ENCODE results near the gene PTTG1IP. TPM values are rescaled to one million over a fixed set of nuclear protein-coding genes. Genes with fewer than 3 reads are reported as not detected.

Gene PTTG1IP
- total RNA-seq, 2 experiments from 2014 or later, result 54.9 to 55.2 TPM

DNA sequence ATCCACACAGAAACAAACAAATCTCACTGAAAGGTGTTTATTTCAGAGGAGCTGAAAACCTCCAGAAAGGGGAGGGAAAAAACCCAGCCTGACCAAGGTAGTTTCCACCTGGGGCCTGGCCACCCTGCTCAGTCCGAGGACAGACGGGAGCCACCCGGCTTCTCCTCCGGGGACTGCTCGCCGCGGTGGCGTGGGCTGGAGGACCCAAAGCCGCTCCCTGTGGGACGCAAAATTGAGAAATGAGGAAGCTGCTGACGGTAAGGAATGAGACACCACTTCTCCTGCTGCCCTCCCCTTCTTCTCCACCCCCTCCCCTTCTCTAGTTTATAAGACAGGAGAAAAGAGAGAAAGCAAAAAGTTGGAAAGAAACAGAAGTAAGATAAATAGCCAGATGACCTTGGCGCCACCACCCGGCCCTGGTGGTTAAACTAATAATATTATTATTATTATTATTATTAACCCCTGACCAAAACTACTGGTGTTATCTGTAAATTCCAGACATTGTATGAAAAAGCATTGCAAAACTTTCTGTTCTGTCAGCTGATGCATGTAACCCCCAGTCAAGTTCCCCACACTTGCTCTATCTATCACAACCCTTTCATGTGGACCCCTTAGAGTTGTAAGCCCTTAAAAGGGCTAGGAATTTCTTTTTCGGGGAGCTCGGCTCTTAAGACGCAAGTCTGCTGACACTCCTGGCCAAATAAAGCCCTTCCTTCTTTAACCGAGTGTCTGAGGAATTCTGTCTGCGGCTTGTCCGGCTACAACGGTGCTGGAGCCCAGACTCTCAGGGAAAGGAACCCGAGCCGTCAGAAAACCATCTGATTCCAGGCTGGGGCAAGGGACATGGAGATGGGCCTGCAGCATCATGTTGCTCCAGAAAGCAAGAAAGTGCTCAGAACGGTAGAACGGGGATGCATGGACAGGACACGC is 34.7 kb upstream of the PTTG1IP start:
- H3K27ac Mint-ChIP-seq, result no peak overlapping the region
- H3K27me3 Mint-ChIP-seq (ENCODE audit: low read depth), result no peaks in the 10 kb centered on the region
- POLR2A ChIA-PET, result interaction anchor here (1.0 to 1.1 kb wide), 2 partner anchors 12 to 33 kb away, joined by 3 read pairs; no protein-coding TSS in a partner anchor
- CTCF ChIA-PET, result interaction anchor here (1.2 kb wide), 1 partner anchor 106 kb away, joined by 3 read pairs; the partner anchor contains the start of gene UBE2G2
- no peak overlapping the region for H3K4me3 Mint-ChIP-seq
- H3K9me3 Mint-ChIP-seq (ENCODE audit: insufficient read depth), result no peaks in the 10 kb centered on the region
- H3K36me3 Mint-ChIP-seq (ENCODE audit: low read depth), result peaks cover 63% of the 10 kb centered on the region
- DNase-seq (no peak), ATAC-seq (no peak)
- peaks cover 52% of the 10 kb centered on the region for H3K4me1 Mint-ChIP-seq (ENCODE audit: low read depth)

DNA sequence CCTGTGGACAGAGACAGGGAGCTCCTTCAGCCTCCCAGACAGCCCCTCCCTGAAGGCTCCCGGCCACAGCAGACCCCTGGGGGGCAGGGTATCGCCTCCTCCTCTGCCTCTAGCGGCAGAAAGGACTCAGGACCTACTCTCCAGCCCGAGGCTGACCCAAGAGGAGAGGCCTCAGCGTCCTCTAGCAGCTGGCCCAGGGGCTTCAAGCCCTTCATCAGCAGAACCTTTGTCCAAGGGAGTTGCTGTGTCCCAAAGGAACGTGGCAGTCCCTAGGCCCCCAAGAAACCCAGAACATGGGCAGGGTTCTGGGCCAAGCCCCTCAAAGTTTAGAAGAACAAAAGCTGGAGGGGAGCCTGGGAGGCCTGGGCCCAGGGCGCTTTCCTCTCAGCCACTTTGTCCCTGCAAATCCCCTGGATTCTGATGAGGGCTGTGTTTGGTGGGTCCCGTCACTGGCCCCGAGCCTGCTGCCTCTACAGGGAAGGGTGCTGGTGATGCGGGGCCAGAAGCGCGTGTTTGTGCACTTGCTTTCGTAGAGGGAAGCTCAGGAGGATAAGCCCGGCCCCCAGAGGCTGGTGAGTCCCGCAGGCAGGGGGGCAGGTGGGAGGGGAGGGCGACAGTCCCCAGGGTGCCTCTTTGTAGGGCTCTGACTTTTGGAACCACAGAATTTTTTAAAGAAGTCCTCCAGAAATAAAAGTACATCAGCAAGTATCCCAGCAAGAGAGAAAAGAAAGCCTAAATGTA is 33.9 kb upstream of the PTTG1IP start:
- Mint-ChIP-seq H3K9me3 (ENCODE audit: insufficient read depth) (no peaks in the 10 kb centered on the region), H3K4me3 (no peak overlapping the region), H3K27me3 (ENCODE audit: low read depth) (no peaks in the 10 kb centered on the region), H3K4me1 (ENCODE audit: low read depth) (peaks cover 47% of the 10 kb centered on the region), H3K36me3 (ENCODE audit: low read depth) (peaks cover 72% of the 10 kb centered on the region), H3K27ac (peak overlapping the region; percentile 20)
- no peak for DNase-seq
- ChIA-PET POLR2A (interaction anchor here (1.0 to 1.1 kb wide), 2 partner anchors 11 to 32 kb away, joined by 3 read pairs; no protein-coding TSS in a partner anchor), CTCF (interaction anchor here (1.2 kb wide), 1 partner anchor 105 kb away, joined by 3 read pairs; the partner anchor contains the start of gene UBE2G2)
- ATAC-seq, result no peak

DNA sequence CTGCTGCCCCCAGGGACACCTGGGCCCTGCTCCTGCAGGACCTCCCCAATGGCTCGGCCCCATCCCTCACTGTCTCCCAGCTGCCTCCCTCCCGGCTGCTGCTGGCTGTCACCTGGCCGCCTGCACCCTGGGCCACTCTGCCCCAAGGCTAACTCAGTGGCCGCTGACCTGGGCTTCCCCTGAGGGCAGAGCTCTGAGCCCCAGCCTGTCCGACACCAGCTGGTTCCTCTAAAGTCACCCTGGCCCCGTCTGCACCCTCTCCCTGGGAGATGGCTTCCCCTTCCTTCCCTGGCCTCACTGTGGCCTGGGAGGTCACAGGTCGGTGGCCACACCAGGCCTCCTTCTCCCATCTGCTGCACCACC is 32.2 kb upstream of the PTTG1IP start:
- H3K27ac Mint-ChIP-seq, result no peak overlapping the region
- ATAC-seq (no peak), DNase-seq (no peak)
- H3K4me1 Mint-ChIP-seq (ENCODE audit: low read depth), result peaks cover 30% of the 10 kb centered on the region
- H3K9me3 Mint-ChIP-seq (ENCODE audit: insufficient read depth), result no peaks in the 10 kb centered on the region
- H3K4me3 Mint-ChIP-seq, result no peak overlapping the region
- CTCF ChIA-PET, result no interaction called here
- peaks cover 73% of the 10 kb centered on the region for H3K36me3 Mint-ChIP-seq (ENCODE audit: low read depth)
- POLR2A ChIA-PET, result interaction anchor here (0.6 to 1.1 kb wide), 2 partner anchors 13 to 206 kb away, joined by 3 read pairs; no protein-coding TSS in a partner anchor
- no peaks in the 10 kb centered on the region for H3K27me3 Mint-ChIP-seq (ENCODE audit: low read depth)

DNA sequence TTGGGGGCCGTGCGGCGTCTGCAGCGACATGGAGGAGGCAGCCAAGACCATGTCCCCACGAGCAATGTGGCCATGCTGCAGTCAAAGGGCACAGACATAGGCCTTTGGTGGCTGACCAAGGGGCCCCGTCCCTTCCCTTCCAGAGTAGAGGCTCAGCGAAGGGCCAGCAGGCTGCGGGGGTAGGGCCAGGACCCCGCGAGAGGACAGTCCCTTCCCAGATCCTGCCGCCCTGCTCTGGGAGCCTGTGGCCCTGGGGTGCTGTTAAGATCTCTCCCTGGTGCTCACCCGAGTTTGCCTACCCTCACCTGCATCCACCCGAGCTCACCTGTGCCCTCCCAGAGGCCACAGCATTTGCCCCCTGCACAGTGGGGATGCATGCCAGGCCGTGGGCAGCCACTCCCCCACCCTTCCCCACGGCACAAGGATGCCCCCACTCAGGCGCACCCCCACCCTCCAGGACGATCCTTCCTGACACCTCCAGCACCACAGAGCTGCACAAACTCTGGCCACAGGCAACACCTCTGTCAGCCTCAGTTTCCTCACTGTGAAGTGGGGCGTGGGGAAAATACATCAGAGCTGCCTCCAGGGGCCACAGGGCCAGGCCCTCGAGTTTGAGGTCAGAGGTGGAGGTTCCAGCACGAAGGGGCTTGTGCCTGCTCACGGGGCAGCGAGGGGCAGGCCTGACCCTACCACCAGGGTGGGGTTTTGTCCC is 31.7 kb upstream of the PTTG1IP start:
- Mint-ChIP-seq H3K27ac (no peak overlapping the region), H3K4me3 (no peak overlapping the region)
- DNase-seq, result no peak

DNA sequence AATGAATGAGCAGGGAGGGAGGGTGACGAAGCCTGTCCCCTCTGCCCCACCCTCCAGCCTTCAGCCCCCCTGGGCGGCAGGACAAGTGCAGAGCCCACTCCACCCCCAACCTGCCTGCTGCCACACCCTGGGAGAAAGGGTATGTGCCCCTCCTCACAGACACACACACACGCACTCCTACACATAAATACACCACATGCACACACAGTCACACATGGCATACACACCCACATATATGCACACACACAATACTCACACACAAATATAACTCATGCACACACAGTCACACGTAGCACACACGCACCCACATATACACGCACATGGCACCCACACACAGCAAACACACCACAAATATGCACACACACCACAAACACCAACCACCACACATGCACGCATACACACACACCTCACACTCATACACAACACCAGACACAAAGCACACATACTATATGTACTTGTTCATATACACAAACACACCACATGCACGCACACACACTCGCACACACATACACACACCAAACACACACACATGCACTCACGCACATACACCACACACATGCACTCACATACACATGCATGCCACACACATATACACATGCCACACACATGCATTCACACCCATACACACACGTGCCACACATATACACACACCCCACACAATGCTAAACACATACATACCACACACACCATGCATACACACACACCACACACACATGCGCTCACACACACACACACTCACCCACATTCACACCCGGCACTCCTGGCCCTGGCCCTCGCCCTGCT is 30.8 kb upstream of the PTTG1IP start:
- no peaks in the 10 kb centered on the region for H3K27me3 Mint-ChIP-seq (ENCODE audit: low read depth)
- no peaks in the 10 kb centered on the region for H3K9me3 Mint-ChIP-seq (ENCODE audit: insufficient read depth)
- no peak overlapping the region for H3K4me3 Mint-ChIP-seq
- POLR2A ChIA-PET, result no interaction called here
- H3K27ac Mint-ChIP-seq, result peak overlapping the region; percentile 7
- peaks cover 70% of the 10 kb centered on the region for H3K36me3 Mint-ChIP-seq (ENCODE audit: low read depth)
- CTCF ChIA-PET, result no interaction called here
- no peak for ATAC-seq
- H3K4me1 Mint-ChIP-seq (ENCODE audit: low read depth), result peaks cover 17% of the 10 kb centered on the region
- DNase-seq, result no peak

More for the DNA sequence above, 31.7 kb upstream of the PTTG1IP start:
- ChIA-PET POLR2A (interaction anchor here (1.1 kb wide), 1 partner anchor 14 kb away, joined by 3 read pairs; no protein-coding TSS in a partner anchor), CTCF (no interaction called here)
- no peak for ATAC-seq
- H3K27me3 Mint-ChIP-seq (ENCODE audit: low read depth), result no peaks in the 10 kb centered on the region
- peaks cover 26% of the 10 kb centered on the region for H3K4me1 Mint-ChIP-seq (ENCODE audit: low read depth)
- peaks cover 74% of the 10 kb centered on the region for H3K36me3 Mint-ChIP-seq (ENCODE audit: low read depth)
- H3K9me3 Mint-ChIP-seq (ENCODE audit: insufficient read depth), result no peaks in the 10 kb centered on the region

DNA sequence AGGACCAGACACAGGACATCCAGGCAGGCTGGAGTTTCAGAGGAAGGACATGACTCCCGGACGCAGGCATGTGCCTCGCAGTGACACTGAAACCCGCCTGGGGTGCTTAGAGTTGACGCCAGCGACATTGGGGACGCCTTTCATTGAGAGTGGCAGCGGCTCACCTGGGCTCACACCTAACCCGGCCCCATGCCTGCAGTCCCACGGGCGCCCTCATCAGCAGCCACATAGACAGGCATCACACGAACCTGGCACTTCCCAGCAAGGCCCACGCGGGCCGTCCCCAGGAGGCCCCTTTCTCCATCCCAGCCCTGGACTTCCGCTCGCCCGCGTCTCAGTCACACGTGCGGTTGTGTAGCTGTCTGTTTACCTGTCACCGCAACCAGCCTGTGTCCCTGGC is 30.2 kb upstream of the PTTG1IP start:
- Mint-ChIP-seq H3K27ac (no peak overlapping the region), H3K36me3 (ENCODE audit: low read depth) (peaks cover 67% of the 10 kb centered on the region), H3K4me1 (ENCODE audit: low read depth) (peaks cover 11% of the 10 kb centered on the region), H3K27me3 (ENCODE audit: low read depth) (no peaks in the 10 kb centered on the region), H3K9me3 (ENCODE audit: insufficient read depth) (no peaks in the 10 kb centered on the region), H3K4me3 (no peak overlapping the region)
- no peak for DNase-seq
- no peak for ATAC-seq
- ChIA-PET CTCF (no interaction called here), POLR2A (no interaction called here)

DNA sequence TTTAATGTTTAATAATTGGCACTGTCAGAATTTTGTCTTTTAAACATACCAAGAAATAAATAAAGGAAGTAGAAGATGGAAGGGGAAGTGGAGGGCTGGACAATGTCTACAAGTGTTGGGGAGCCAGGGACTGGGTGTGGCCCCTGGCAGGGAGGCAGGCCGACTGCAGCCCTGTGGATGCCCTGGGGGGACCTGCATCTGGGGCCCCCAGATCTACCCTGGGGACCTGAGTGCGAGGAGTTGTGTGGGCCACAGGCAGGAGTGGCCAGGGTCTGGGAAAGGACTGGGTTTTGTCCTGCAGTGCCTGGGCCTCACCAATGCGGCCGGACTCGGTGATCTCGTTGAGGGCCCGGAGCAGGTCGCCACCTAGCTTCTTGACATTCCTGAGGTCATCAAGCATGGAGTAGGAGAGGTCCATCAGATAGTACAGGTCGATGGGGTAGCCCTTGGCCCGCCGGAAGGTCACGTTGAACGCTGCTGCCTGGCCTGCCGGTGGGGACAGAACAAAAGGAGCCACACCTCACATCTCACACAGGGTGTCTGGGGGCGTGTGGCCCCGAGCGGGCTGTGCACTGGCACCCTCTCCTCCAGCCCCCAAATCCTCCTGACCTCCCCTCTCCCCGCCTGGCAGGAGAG is 29.7 kb upstream of the PTTG1IP start:
- H3K9me3 Mint-ChIP-seq (ENCODE audit: insufficient read depth), result no peaks in the 10 kb centered on the region
- no peaks in the 10 kb centered on the region for H3K27me3 Mint-ChIP-seq (ENCODE audit: low read depth)
- no peak for ATAC-seq
- H3K4me1 Mint-ChIP-seq (ENCODE audit: low read depth), result peaks cover 11% of the 10 kb centered on the region
- peak overlapping the region; percentile 39 for H3K27ac Mint-ChIP-seq
- DNase-seq, result no peak
- ChIA-PET CTCF (no interaction called here), POLR2A (no interaction called here)
- H3K36me3 Mint-ChIP-seq (ENCODE audit: low read depth), result peaks cover 69% of the 10 kb centered on the region
- no peak overlapping the region for H3K4me3 Mint-ChIP-seq

DNA sequence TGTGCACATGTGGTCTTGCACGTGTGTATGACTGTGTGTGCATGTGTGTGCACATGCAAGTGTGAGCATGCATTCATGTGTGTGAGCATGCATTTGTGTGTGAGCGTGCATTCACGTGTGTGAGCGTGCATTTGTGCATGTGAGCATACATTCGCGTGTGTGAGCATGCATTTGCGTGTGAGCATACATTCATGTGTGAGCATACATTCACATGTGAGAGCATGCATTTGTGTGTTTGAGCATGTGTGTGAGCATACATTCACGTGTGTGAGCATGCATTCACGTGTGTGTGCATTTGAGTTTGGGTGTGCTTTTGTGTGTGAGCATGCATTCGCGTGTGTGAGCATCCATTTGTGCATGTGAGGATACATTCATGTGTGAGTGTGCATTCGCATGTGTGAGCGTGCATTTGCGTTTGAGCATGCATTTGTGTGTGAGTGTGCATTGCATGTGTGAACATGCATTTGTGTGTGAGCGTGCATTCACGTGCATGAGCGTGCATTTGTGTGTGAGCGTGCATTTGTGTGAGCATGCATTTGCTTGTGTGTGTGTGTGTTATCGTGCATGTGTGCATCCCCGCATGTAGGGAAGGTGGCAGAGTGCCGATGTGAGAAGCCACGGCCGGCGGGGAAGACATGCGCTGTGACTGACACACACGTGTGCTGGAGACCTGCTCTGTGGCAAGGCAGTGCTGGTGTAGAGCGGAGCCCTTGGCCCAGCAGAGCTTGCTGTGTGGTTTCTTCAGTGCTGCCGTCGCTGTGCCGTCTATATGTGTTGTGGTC is 29.0 kb upstream of the PTTG1IP start:
- Mint-ChIP-seq H3K4me3 (no peak overlapping the region), H3K9me3 (ENCODE audit: insufficient read depth) (no peaks in the 10 kb centered on the region), H3K36me3 (ENCODE audit: low read depth) (peaks cover 76% of the 10 kb centered on the region), H3K27ac (no peak overlapping the region), H3K27me3 (ENCODE audit: low read depth) (no peaks in the 10 kb centered on the region), H3K4me1 (ENCODE audit: low read depth) (peaks cover 7% of the 10 kb centered on the region)
- ATAC-seq (no peak), DNase-seq (no peak)
- CTCF ChIA-PET, result no interaction called here
- POLR2A ChIA-PET, result no interaction called here

DNA sequence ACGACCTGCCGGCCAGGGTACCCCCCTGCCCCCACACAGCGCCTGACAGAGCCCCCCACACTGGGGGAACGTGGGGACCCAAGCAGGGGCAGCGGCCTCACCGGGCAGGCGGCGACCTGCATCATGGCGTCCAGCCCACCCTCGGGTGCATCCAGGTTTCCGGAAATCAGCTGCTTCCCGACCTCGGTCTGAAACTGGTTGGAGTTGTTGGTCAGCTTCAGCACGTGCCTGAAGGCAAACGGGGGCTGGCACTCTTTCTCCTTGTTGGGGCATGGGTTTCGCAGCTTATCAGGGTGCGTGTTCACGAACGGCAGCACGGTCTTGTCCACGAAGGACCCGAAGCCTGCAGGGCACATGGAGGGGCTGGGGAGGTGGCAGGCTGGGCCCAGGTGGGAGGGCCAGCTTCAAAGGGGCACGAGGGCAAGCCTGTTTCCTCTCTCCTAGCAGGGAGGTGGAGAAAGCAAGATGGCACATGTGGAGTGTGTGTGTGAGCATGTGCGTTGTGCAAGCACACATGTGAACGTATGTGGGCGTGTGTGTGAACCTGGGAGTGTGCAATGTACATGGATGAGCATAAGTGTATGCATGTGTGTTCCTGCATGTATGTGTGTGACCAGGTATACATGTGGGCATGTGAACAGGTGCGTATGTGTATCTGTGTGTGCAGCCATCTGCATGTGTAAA is 28.0 kb upstream of the PTTG1IP start:
- peak overlapping the region; percentile 34 for H3K27ac Mint-ChIP-seq
- H3K4me3 Mint-ChIP-seq, result no peak overlapping the region
- H3K36me3 Mint-ChIP-seq (ENCODE audit: low read depth), result peaks cover 80% of the 10 kb centered on the region
- DNase-seq (no peak), ATAC-seq (no peak)
- no peaks in the 10 kb centered on the region for H3K27me3 Mint-ChIP-seq (ENCODE audit: low read depth)
- CTCF ChIA-PET, result no interaction called here
- peaks cover 5% of the 10 kb centered on the region for H3K4me1 Mint-ChIP-seq (ENCODE audit: low read depth)
- no peaks in the 10 kb centered on the region for H3K9me3 Mint-ChIP-seq (ENCODE audit: insufficient read depth)
- POLR2A ChIA-PET, result interaction anchor here (1.2 kb wide), 1 partner anchor 12 kb away, joined by 3 read pairs; no protein-coding TSS in a partner anchor
